Right lobe of liver (tissue), 4 donors: ENCODE measurements around the gene IRGC.

Experiments used
- CTCF ChIP-seq, 4 donors: fragments of 200-600 bp in 3 of 4; fragments of 450-650 bp in 1 of 4; IDR thresholded peaks; one replicate each; pipeline versions ENCODE4 v1.5.1 to v1.8.0; 2016 to 2022; ENCODE audit warnings: antibody characterized with exemption in 4 of 4, mild to moderate bottlenecking in 2 of 4
- POLR2A ChIP-seq: fragments of 450-650 bp; IDR thresholded peaks from one replicate; pipeline ENCODE4 v1.6.1; 2017; ENCODE audit warnings: antibody characterized with exemption, mild to moderate bottlenecking
- donor health status: DM: no; HTN: no; CAD: no.
- donor health status: DM: no; HTN: no; CAD: no.
- donor health status: DM: no; HTN: yes; CAD: no.

- TF ChIP-seq POLR2A (no peak), CTCF (IDR thresholded peaks at IDR 0.05) (no peak)
These were observed 14.0 kb downstream of the IRGC start for GRCh38 chr19:43729919-43730318.
